Measurements from ENCODE around the gene THADA. TPM values are rescaled to one million over a fixed set of nuclear protein-coding genes. Genes with fewer than 3 reads are reported as not detected.

THADA gene
- total RNA-seq, 1 donor from 2014 or later, result 29.3 TPM

GRCh38 chr2:43349904-43350303, 245.9 kb downstream of the THADA start:
- H3F3A ChIP-seq (ENCODE audit: low read depth), result peaks cover 14% of the 10 kb centered on the region
- H3K27ac ChIP-seq, result no peak overlapping the region
- H4K20me1 ChIP-seq (ENCODE audit: low read depth), result no peaks in the 10 kb centered on the region
- H3K27me3 ChIP-seq, result no peaks in the 10 kb centered on the region
- Mint-ChIP-seq H3K27ac (peak overlapping the region; percentile 5), H3K4me1 (peaks cover 58% of the 10 kb centered on the region), H3K36me3 (peaks cover 2% of the 10 kb centered on the region), H3K27me3 (ENCODE audit: insufficient read depth, low read depth) (peaks cover 2% of the 10 kb centered on the region), H3K9me3 (peaks cover 2% of the 10 kb centered on the region), H3K4me3 (no peak overlapping the region)
- no peak overlapping the region for H3K4me2 ChIP-seq
- H3K4me3 ChIP-seq, result no peak overlapping the region
- TF ChIP-seq EZH2phosphoT487 (IDR thresholded peaks at IDR 0.05) (no peak), CTCF (IDR thresholded peaks at IDR 0.05) (no peak), EZH2 (IDR thresholded peaks at IDR 0.05) (no peak)
- H3K79me2 ChIP-seq (ENCODE audit: low read depth), result no peaks in the 10 kb centered on the region
- H3K4me1 ChIP-seq, result peaks cover 19% of the 10 kb centered on the region
- H2AFZ ChIP-seq (replicated peaks), result no peak overlapping the region
- H3K9me3 ChIP-seq (ENCODE audit: low read depth), result no peaks in the 10 kb centered on the region
- no peaks in the 10 kb centered on the region for H3K36me3 ChIP-seq
- no peak overlapping the region for H3K9ac ChIP-seq
- DNase-seq (ENCODE audit: low spot score), result no peak

GRCh38 chr2:43348908-43349661, 246.8 kb downstream of the THADA start:
- Histone ChIP-seq H3K4me2 (no peak overlapping the region), H3K9ac (no peak overlapping the region), H3F3A (ENCODE audit: low read depth) (peaks cover 14% of the 10 kb centered on the region), H3K9me3 (ENCODE audit: low read depth) (no peaks in the 10 kb centered on the region), H3K27me3 (no peaks in the 10 kb centered on the region), H3K4me3 (no peak overlapping the region), H3K36me3 (no peaks in the 10 kb centered on the region), H2AFZ (replicated peaks) (no peak overlapping the region), H3K4me1 (peaks cover 28% of the 10 kb centered on the region), H3K27ac (no peak overlapping the region), H3K79me2 (ENCODE audit: low read depth) (no peaks in the 10 kb centered on the region), H4K20me1 (ENCODE audit: low read depth) (no peaks in the 10 kb centered on the region)
- Mint-ChIP-seq H3K4me1 (peaks cover 66% of the 10 kb centered on the region), H3K9me3 (no peaks in the 10 kb centered on the region), H3K4me3 (no peak overlapping the region), H3K27ac (peak overlapping the region; percentile 23), H3K36me3 (no peaks in the 10 kb centered on the region), H3K27me3 (ENCODE audit: insufficient read depth, low read depth) (peaks cover 2% of the 10 kb centered on the region)
- no peak for DNase-seq (ENCODE audit: low spot score)
- TF ChIP-seq EZH2phosphoT487 (IDR thresholded peaks at IDR 0.05) (no peak), CTCF (IDR thresholded peaks at IDR 0.05) (no peak), EZH2 (IDR thresholded peaks at IDR 0.05) (no peak)

DNA sequence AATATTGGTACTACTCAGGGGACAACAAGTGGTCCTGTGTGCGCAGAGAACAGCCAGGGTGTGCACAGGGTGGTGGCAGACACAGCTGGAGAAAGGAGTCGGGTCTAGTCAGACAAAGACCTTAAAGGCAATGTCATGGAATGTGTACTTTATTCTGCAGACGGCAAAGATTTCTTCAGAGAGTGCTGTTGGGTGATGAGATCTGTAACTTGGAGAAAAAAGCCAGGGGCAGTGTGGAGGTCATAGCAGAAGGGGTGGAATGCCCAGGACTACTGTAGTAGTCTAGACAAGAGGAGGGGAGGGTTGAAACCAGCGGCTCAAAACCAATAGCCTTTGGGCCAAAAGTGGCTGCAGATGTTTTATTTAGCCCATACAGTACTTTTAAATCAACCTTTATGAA, 248.1 kb downstream of the THADA start:
- Histone ChIP-seq H3F3A (ENCODE audit: low read depth) (peaks cover 14% of the 10 kb centered on the region), H3K9ac (no peak overlapping the region), H3K79me2 (ENCODE audit: low read depth) (no peaks in the 10 kb centered on the region), H3K36me3 (no peaks in the 10 kb centered on the region), H3K4me3 (no peak overlapping the region), H3K27me3 (no peaks in the 10 kb centered on the region), H3K4me2 (no peak overlapping the region), H2AFZ (replicated peaks) (no peak overlapping the region), H3K4me1 (peaks cover 37% of the 10 kb centered on the region), H3K9me3 (ENCODE audit: low read depth) (no peaks in the 10 kb centered on the region), H4K20me1 (ENCODE audit: low read depth) (no peaks in the 10 kb centered on the region), H3K27ac (no peak overlapping the region)
- Mint-ChIP-seq H3K4me1 (peaks cover 75% of the 10 kb centered on the region), H3K27ac (no peak overlapping the region), H3K4me3 (no peak overlapping the region), H3K9me3 (no peaks in the 10 kb centered on the region), H3K27me3 (ENCODE audit: insufficient read depth, low read depth) (peaks cover 2% of the 10 kb centered on the region), H3K36me3 (no peaks in the 10 kb centered on the region)
- DNase-seq (ENCODE audit: low spot score), result no peak
- TF ChIP-seq EZH2 (IDR thresholded peaks at IDR 0.05) (no peak), CTCF (IDR thresholded peaks at IDR 0.05) (no peak), EZH2phosphoT487 (IDR thresholded peaks at IDR 0.05) (no peak)

Data from neural progenitor cell (in vitro differentiated cells).